GM19463 (cell line): ENCODE data around the gene LRRN2.
"Not testable (repeated sequence)": the region's sequence is repeated elsewhere in the genome, so short reads cannot be mapped to it uniquely, and the experiment has no call there.

ENCODE experiments used
- ATAC-seq: cut with Tn5 transposase; IDR thresholded peaks from one replicate; pipeline ENCODE4 v1.9.1; 2021; ENCODE audit warnings: mild to moderate bottlenecking, moderate library complexity; ENCODE audit not compliant: unreplicated experiment

LRRN2 gene

GRCh38 chr1:204692841-204693356 lies 7.4 kb upstream of the LRRN2 start:
- no peak for ATAC-seq

- no peak for ATAC-seq
These were observed 6.8 kb upstream of the LRRN2 start for GRCh38 chr1:204692325-204692840.

- ATAC-seq = not testable (repeated sequence)
These were observed 5.8 kb upstream of the LRRN2 start for GRCh38 chr1:204691328-204691730.

GRCh38 chr1:204688776-204689175 lies 3.2 kb upstream of the LRRN2 start:
- no peak for ATAC-seq

GRCh38 chr1:204688007-204688406 lies 2.5 kb upstream of the LRRN2 start:
- ATAC-seq = no peak

GRCh38 chr1:204684571-204685235 lies 835 bp downstream of the LRRN2 start:
- ATAC-seq = no peak

- ATAC-seq = no peak
These were observed 1.4 kb downstream of the LRRN2 start for GRCh38 chr1:204684206-204684570.

- no peak for ATAC-seq
These were observed 2.0 kb downstream of the LRRN2 start for GRCh38 chr1:204683284-204684205.

GRCh38 chr1:204680461-204680860 lies 5.1 kb downstream of the LRRN2 start:
- no peak for ATAC-seq

GRCh38 chr1:204680051-204680450 lies 5.5 kb downstream of the LRRN2 start:
- no peak for ATAC-seq

GRCh38 chr1:204678721-204679475 lies 6.6 kb downstream of the LRRN2 start:
- ATAC-seq = no peak

- ATAC-seq = no peak
These were observed 7.7 kb downstream of the LRRN2 start for GRCh38 chr1:204677864-204678263.

GRCh38 chr1:204676043-204676442 lies 9.5 kb downstream of the LRRN2 start:
- ATAC-seq = no peak

GRCh38 chr1:204673909-204674649 lies 11.5 kb downstream of the LRRN2 start:
- ATAC-seq = no peak

GRCh38 chr1:204673209-204673608 lies 12.3 kb downstream of the LRRN2 start:
- no peak for ATAC-seq

GRCh38 chr1:204672482-204673121 lies 12.9 kb downstream of the LRRN2 start:
- no peak for ATAC-seq

- ATAC-seq = no peak
These were observed 13.5 kb downstream of the LRRN2 start for GRCh38 chr1:204672069-204672468.

- no peak for ATAC-seq
These were observed 15.2 kb downstream of the LRRN2 start for GRCh38 chr1:204670152-204670927.

GRCh38 chr1:204669579-204669978 lies 16.0 kb downstream of the LRRN2 start:
- no peak for ATAC-seq
